ENCODE results near the gene SMC1A.

DNA sequence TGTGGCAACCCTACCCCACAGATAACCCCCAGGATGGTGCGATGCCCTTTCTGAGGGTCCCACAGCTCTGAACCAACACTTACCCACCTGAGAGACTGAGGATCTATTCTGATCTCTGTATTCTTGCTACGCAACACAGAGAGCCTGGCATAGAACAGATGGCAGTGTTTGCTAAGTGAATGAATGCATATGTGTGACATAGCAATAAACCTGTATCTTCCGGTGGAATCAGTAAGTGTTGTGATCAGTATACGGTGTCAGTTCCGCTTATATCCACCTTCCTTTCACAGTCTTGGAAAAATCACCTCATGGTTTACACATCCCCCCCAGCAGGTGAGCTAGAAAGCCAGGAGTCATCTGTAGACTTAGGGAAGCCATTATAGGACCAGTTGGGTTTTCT lies 17.6 kb upstream of the SMC1A start:
- TF ChIP-seq POLR2A (IDR thresholded peaks at IDR 0.05): no peak
- TF ChIP-seq, protein P1, sequence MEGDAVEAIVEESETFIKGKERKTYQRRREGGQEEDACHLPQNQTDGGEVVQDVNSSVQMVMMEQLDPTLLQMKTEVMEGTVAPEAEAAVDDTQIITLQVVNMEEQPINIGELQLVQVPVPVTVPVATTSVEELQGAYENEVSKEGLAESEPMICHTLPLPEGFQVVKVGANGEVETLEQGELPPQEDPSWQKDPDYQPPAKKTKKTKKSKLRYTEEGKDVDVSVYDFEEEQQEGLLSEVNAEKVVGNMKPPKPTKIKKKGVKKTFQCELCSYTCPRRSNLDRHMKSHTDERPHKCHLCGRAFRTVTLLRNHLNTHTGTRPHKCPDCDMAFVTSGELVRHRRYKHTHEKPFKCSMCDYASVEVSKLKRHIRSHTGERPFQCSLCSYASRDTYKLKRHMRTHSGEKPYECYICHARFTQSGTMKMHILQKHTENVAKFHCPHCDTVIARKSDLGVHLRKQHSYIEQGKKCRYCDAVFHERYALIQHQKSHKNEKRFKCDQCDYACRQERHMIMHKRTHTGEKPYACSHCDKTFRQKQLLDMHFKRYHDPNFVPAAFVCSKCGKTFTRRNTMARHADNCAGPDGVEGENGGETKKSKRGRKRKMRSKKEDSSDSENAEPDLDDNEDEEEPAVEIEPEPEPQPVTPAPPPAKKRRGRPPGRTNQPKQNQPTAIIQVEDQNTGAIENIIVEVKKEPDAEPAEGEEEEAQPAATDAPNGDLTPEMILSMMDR (IDR thresholded peaks at IDR 0.05): no peak

Data from heart left ventricle (tissue), 13 donors.